ENCODE results near the gene DENND4C.
"Not testable (repeated sequence)": the region's sequence is repeated elsewhere in the genome, so short reads cannot be mapped to it uniquely, and the experiment has no call there.

The DENND4C gene

GRCh38 chr9:19252174-19252884 lies 21.8 kb downstream of the DENND4C start:
- H3K4me3 ChIP-seq (ENCODE audit: low read depth, low read length): no peak overlapping the region
- TF ChIP-seq, protein P1, sequence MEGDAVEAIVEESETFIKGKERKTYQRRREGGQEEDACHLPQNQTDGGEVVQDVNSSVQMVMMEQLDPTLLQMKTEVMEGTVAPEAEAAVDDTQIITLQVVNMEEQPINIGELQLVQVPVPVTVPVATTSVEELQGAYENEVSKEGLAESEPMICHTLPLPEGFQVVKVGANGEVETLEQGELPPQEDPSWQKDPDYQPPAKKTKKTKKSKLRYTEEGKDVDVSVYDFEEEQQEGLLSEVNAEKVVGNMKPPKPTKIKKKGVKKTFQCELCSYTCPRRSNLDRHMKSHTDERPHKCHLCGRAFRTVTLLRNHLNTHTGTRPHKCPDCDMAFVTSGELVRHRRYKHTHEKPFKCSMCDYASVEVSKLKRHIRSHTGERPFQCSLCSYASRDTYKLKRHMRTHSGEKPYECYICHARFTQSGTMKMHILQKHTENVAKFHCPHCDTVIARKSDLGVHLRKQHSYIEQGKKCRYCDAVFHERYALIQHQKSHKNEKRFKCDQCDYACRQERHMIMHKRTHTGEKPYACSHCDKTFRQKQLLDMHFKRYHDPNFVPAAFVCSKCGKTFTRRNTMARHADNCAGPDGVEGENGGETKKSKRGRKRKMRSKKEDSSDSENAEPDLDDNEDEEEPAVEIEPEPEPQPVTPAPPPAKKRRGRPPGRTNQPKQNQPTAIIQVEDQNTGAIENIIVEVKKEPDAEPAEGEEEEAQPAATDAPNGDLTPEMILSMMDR (IDR thresholded peaks at IDR 0.05; ENCODE audit: borderline replicate concordance, insufficient read depth, low read depth, low read length): no peak

DNA sequence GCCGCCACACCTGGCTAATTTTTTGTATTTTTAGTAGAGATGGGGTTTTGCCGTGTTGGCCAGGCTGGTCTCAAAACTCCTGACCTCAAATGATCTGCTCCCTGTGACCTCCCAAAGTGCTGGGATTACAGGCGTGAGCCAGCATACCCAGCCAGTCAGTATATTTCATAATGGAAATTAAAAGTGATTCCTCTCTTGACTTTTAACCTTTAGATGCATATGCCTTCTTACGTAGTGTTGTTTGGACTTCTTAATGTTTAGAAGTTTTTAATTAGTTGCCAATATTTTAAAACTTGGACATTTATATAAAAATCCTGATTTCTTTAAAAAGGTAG lies 22.4 kb downstream of the DENND4C start:
- TF ChIP-seq, protein P1 (IDR thresholded peaks at IDR 0.05; ENCODE audit: borderline replicate concordance, insufficient read depth, low read depth, low read length): no peak
- no peak overlapping the region for H3K4me3 ChIP-seq (ENCODE audit: low read depth, low read length)

DNA sequence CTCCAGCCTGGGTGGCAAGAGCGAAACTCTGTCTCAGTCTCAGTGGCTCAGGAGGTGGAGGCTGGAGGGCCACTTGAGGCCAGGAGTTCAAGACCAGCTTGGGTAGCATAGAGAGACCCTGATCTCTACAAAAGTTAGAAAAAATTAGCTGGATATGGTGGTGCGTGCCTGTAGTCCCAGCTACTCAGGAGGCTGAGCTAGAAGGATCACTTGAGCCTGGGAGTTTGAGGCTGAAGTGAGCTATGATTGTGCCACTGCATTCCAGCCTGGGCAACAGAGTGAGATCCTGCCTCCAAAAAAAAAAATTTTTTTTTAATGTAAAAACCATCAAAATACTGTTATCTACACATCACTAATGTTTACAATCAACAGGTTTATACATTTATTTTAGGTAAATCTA lies 24.6 kb downstream of the DENND4C start:
- TF ChIP-seq, protein P1 (IDR thresholded peaks at IDR 0.05; ENCODE audit: borderline replicate concordance, insufficient read depth, low read depth, low read length): no peak
- H3K4me3 ChIP-seq (ENCODE audit: low read depth, low read length): no peak overlapping the region

DNA sequence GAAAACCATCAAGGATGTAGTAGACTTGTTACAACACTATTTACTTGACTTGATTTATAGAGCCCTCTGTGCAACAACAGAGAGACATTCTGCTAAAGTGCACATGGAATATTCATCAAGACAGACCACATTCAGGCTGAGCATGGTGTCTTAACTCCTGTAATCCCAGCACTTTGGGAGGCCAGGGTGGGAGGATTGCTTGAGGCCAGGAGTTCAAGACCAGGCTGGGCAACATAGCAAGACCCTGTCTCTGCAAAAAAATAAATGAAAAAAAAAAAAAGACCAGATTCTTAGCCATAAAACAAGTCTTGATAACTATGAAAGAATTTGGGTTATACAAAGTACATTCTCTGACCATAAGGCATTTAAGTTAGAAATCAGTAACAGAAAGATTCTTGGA lies 25.3 kb downstream of the DENND4C start:
- TF ChIP-seq, protein P1 (IDR thresholded peaks at IDR 0.05; ENCODE audit: borderline replicate concordance, insufficient read depth, low read depth, low read length): no peak
- no peak overlapping the region for H3K4me3 ChIP-seq (ENCODE audit: low read depth, low read length)

GRCh38 chr9:19259665-19260255 lies 29.3 kb downstream of the DENND4C start:
- not testable (repeated sequence) for H3K4me3 ChIP-seq (ENCODE audit: low read depth, low read length)

GRCh38 chr9:19265602-19266001 lies 35.1 kb downstream of the DENND4C start:
- not testable (repeated sequence) for H3K4me3 ChIP-seq (ENCODE audit: low read depth, low read length)

- not testable (repeated sequence) for H3K4me3 ChIP-seq (ENCODE audit: low read depth, low read length)
Observed at GRCh38 chr9:19266778-19267384, 36.4 kb downstream of the DENND4C start.

GRCh38 chr9:19269582-19269981 lies 39.1 kb downstream of the DENND4C start:
- no peak overlapping the region for H3K4me3 ChIP-seq (ENCODE audit: low read depth, low read length)
- TF ChIP-seq, protein P1 (IDR thresholded peaks at IDR 0.05; ENCODE audit: borderline replicate concordance, insufficient read depth, low read depth, low read length): no peak

Measured in GM12875 (cell line).